ENCODE measurements around the gene ZNF646. TPM values are rescaled to one million over a fixed set of nuclear protein-coding genes. Genes with fewer than 3 reads are reported as not detected.
A peak's percentile ranks its signal among the peaks of the same experiment; 100 is the strongest.

Gene ZNF646
- total RNA-seq, 2 donors from 2014 or later, result 26.3 to 33.7 TPM

DNA sequence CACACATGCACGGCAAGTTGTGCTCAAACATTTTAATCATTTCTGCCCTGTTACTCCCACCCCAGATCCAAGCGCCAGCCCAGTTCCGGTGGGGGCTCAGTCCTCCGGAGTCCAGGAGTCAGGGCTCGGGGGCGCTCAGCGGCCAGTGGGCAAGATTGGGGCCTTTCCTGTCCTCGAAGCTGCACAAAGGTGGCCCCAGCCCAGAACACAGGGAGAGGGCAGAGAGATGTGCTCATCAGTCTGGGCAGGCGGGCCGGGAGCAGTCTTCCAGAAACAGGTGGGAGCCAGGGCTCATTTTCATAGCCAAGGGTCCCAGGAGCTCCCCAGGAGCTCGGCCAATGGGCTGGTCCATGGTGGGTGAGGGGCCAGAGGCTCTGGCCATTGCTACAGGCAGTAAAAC is 57.2 kb downstream of the ZNF646 start:
- H3K27ac ChIP-seq, result peak overlapping the region; percentile 92 to 94

DNA sequence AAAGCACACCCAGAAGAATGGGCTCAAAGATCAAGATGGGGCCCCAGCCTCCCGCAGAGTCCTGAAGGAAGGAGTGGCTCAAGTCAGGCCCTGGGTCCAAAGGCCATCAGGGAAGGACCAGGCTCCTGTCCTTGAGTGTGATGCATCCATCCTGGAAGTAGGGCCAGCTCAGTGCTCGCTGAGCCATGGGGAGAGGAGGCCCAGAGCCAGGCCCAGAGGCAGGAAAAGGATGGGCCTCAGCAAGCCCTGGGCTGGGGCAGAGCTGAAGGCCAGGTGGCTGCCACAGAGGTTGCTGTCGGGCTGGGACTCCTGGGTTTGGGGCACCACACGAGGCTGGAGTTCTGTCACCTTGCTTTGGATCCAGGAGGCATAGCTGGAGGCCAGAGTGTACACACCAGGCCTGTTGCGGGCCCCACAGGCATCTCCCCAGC is 57.6 kb downstream of the ZNF646 start:
- no peaks in the 10 kb centered on the region for H3K27me3 ChIP-seq (replicated peaks; ENCODE audit: insufficient read depth)
- H3K36me3 ChIP-seq, result peaks cover 0 to 4% of the 10 kb centered on the region in 2 donors
- WGBS, result 54% methylated on average over 4 of the region's 5 CpGs
- H3K9me3 ChIP-seq, result no peaks in the 10 kb centered on the region
- peak overlapping the region; percentile 92 to 94 for H3K27ac ChIP-seq
- peaks cover 38% of the 10 kb centered on the region for H3K4me1 ChIP-seq (replicated peaks)
- H3K4me3 ChIP-seq, result no peak overlapping the region
- TF ChIP-seq, protein P1, sequence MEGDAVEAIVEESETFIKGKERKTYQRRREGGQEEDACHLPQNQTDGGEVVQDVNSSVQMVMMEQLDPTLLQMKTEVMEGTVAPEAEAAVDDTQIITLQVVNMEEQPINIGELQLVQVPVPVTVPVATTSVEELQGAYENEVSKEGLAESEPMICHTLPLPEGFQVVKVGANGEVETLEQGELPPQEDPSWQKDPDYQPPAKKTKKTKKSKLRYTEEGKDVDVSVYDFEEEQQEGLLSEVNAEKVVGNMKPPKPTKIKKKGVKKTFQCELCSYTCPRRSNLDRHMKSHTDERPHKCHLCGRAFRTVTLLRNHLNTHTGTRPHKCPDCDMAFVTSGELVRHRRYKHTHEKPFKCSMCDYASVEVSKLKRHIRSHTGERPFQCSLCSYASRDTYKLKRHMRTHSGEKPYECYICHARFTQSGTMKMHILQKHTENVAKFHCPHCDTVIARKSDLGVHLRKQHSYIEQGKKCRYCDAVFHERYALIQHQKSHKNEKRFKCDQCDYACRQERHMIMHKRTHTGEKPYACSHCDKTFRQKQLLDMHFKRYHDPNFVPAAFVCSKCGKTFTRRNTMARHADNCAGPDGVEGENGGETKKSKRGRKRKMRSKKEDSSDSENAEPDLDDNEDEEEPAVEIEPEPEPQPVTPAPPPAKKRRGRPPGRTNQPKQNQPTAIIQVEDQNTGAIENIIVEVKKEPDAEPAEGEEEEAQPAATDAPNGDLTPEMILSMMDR (IDR thresholded peaks at IDR 0.05), result no peak
- TF ChIP-seq POLR2A (IDR thresholded peaks at IDR 0.05) (no peak), POLR2AphosphoS5 (IDR thresholded peaks at IDR 0.05) (no peak)
- intact Hi-C loops (cut with DNase I), result no loop called here
- no peak for DNase-seq (ENCODE audit: low spot score)

More for the DNA sequence above, 57.2 kb downstream of the ZNF646 start:
- intact Hi-C loops (cut with DNase I), result no loop called here
- no peak for DNase-seq (ENCODE audit: low spot score)
- no peaks in the 10 kb centered on the region for H3K9me3 ChIP-seq
- H3K27me3 ChIP-seq (replicated peaks; ENCODE audit: insufficient read depth), result no peaks in the 10 kb centered on the region
- peaks cover 38% of the 10 kb centered on the region for H3K4me1 ChIP-seq (replicated peaks)
- 63% methylated on average over 11 of the region's 11 CpGs for WGBS
- TF ChIP-seq POLR2A (IDR thresholded peaks at IDR 0.05) (no peak), POLR2AphosphoS5 (IDR thresholded peaks at IDR 0.05) (no peak)
- TF ChIP-seq, protein P1 (IDR thresholded peaks at IDR 0.05), result no peak
- peaks cover 0 to 4% of the 10 kb centered on the region in 2 donors for H3K36me3 ChIP-seq
- H3K4me3 ChIP-seq, result no peak overlapping the region

DNA sequence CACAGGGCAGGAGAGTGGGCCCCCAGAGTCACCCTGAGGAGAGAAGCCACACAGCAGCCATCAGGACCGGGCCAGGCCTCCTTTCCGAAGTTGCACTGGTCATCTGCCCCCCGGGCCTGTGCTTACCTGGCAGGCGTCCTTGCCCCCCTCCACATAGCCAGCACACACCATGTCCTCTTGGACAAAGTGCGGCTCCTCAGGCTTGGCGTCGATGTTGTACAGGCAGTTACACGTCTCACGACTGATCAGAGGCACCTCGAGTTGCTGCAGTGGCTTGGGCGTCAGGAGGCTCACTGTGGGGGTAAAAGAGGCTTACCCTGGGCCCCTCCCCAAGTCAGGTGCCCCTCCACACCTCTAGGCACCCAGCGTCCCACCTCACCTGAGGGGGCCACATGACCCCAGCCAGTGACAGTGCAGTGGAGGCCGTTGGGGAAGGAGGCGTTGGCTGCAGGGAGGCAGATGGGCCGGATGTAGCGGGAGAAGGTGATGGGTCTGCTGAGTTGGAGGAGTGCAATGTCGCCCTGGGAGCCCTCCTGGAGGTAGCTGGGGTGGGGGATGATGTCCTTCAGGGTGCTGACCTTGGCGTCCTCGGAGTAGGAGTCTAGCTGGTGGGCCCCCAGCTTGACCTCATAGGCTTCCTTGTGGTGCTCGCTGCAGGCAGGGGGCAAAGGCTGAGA is 58.2 kb downstream of the ZNF646 start:
- Histone ChIP-seq H3K36me3 (peaks cover 0 to 1% of the 10 kb centered on the region in 2 donors), H3K27me3 (replicated peaks; ENCODE audit: insufficient read depth) (no peaks in the 10 kb centered on the region), H3K4me1 (replicated peaks) (peaks cover 36% of the 10 kb centered on the region), H3K9me3 (no peaks in the 10 kb centered on the region), H3K27ac (peak overlapping the region; percentile 92 to 94), H3K4me3 (no peak overlapping the region)
- TF ChIP-seq, protein P1 (IDR thresholded peaks at IDR 0.05), result no peak
- TF ChIP-seq POLR2AphosphoS5 (IDR thresholded peaks at IDR 0.05), result no peak
- intact Hi-C loops (cut with DNase I), result no loop called here
- WGBS, result 65% methylated on average over 20 of the region's 20 CpGs
- no peak for DNase-seq (ENCODE audit: low spot score)

DNA sequence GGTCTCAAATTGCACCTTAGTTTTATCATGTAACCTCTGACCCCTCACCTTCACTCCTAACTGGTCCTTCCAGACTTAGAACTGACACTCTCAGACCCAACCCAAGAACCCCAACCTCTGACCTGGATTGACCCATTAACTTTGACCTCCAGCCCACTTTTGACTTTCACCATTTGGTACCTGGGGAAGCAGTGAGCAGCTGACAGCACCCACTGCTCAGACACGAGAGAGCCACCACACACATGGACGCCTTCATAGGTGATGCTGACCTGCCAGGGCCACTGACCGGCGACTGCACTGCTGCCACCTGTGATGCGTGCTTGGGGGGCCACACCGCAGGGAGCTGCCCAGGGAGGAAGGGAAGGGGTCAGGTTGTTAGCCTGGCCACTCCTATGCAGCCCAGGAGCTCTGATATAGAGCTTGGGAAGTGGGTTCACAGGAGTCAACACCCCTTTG is 58.9 kb downstream of the ZNF646 start:
- Histone ChIP-seq H3K9me3 (no peaks in the 10 kb centered on the region), H3K27me3 (replicated peaks; ENCODE audit: insufficient read depth) (no peaks in the 10 kb centered on the region), H3K27ac (peak overlapping the region; percentile 92 to 94), H3K4me1 (replicated peaks) (peaks cover 31% of the 10 kb centered on the region), H3K4me3 (no peak overlapping the region), H3K36me3 (no peaks in the 10 kb centered on the region)
- TF ChIP-seq POLR2A (IDR thresholded peaks at IDR 0.05) (no peak), POLR2AphosphoS5 (IDR thresholded peaks at IDR 0.05) (no peak)
- TF ChIP-seq, protein P1 (IDR thresholded peaks at IDR 0.05), result no peak
- no peak for DNase-seq (ENCODE audit: low spot score)
- 84% methylated on average over 6 of the region's 6 CpGs for WGBS
- intact Hi-C loops (cut with DNase I), result no loop called here

Other genes with a start within 250 kb of the ZNF646 start
- 10 to 100 TPM; 54.2 to 54.8 TPM for gene BCL7C, start 180.3 kb upstream of the ZNF646 start, total RNA-seq
- gene CTF1, start 177.8 kb upstream of the ZNF646 start, total RNA-seq, result 10 to 100 TPM in 1 of 2 donors, 1 to 10 TPM in 1; 9.8 to 13.9 TPM
- 100 to 1,000 TPM in 1 of 2 donors, 10 to 100 TPM in 1; 23.5 to 125 TPM for gene FBXL19, start 150.8 kb upstream of the ZNF646 start, total RNA-seq
- gene ORAI3, start 125.4 kb upstream of the ZNF646 start, total RNA-seq, result 100 to 1,000 TPM in 1 of 2 donors, 10 to 100 TPM in 1; 74.6 to 114 TPM
- gene SETD1A, start 116.7 kb upstream of the ZNF646 start, total RNA-seq, result 10 to 100 TPM in 1 of 2 donors, 1 to 10 TPM in 1; 10.0 to 29.1 TPM
- 10 to 100 TPM; 10.3 to 10.7 TPM for gene HSD3B7, start 89.2 kb upstream of the ZNF646 start, total RNA-seq
- gene STX1B, start 63.8 kb upstream of the ZNF646 start, total RNA-seq, result under 1 TPM; 0.36 to 0.91 TPM
- gene STX4, start 40.9 kb upstream of the ZNF646 start, total RNA-seq, result 10 to 100 TPM; 40.7 to 51.7 TPM
- 10 to 100 TPM; 15.6 to 21.4 TPM for gene ZNF668, start 182 bp upstream of the ZNF646 start, total RNA-seq
- gene PRSS53, start 14.5 kb downstream of the ZNF646 start, total RNA-seq, result 1 to 10 TPM; 2.5 TPM
- gene VKORC1, start 20.4 kb downstream of the ZNF646 start, total RNA-seq, result 100 to 1,000 TPM; 106 to 175 TPM
- gene BCKDK, start 34.0 kb downstream of the ZNF646 start, total RNA-seq, result 10 to 100 TPM; 78.5 to 80.6 TPM
- gene KAT8, start 43.2 kb downstream of the ZNF646 start, total RNA-seq, result 100 to 1,000 TPM in 1 of 2 donors, 10 to 100 TPM in 1; 92.6 to 115 TPM
- 100 to 1,000 TPM in 1 of 2 donors, 10 to 100 TPM in 1; 29.9 to 118 TPM for gene PRSS8, start 61.3 kb downstream of the ZNF646 start, total RNA-seq
- 1 to 10 TPM; 4.3 to 4.7 TPM for gene PRSS36, start 75.6 kb downstream of the ZNF646 start, total RNA-seq
- gene FUS, start 105.7 kb downstream of the ZNF646 start, total RNA-seq, result 10 to 100 TPM; 48.6 to 87.5 TPM
- 10 to 100 TPM; 27.2 to 51.6 TPM for gene PYCARD, start 128.3 kb downstream of the ZNF646 start, total RNA-seq
- 1 to 10 TPM in 1 of 2 donors, under 1 TPM in 1; 0.23 to 3.9 TPM for gene TRIM72, start 139.7 kb downstream of the ZNF646 start, total RNA-seq
- gene PYDC1, start 142.7 kb downstream of the ZNF646 start, total RNA-seq, result not detected
- 1 to 10 TPM in 1 of 2 donors, under 1 TPM in 1; 0.36 to 5.1 TPM for gene ITGAM, start 185.6 kb downstream of the ZNF646 start, total RNA-seq

All from prostate gland (tissue), 2 donors.